HL-60 (cell line): ENCODE measurements around the gene NOTCH3.

Source experiments
- POLR2AphosphoS5 ChIP-seq: IDR thresholded peaks from 2 replicates; pipeline ENCODE4 v1.6.1; 2012; ENCODE audit warnings: low read depth
- TF ChIP-seq, protein P1 (sequence below): IDR thresholded peaks from one replicate; pipeline ENCODE4 v1.5.1; 2011; ENCODE audit warnings: low read length, control low read depth, inconsistent platforms; ENCODE audit not compliant: insufficient read depth

DNA sequence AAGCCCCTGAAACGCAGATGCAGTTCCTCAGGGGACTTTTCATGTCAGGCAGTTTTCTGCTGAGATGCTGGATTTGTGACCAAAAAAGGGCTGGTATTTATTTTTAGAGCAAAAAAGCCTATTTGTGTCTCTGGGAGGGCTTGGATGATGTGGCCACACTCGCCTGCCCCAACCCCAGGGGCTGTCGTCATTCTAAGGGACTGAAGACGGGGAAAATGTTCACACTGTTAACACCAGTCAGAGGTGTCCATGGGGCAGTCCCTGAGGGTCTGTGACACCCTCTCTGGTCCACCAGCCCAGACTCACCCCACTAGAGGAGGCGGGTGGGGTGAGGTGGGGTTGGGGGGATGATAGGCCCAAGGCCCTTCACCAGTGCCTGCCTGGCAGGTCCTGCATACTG lies 47.3 kb upstream of the NOTCH3 start:
- TF ChIP-seq, protein P1, sequence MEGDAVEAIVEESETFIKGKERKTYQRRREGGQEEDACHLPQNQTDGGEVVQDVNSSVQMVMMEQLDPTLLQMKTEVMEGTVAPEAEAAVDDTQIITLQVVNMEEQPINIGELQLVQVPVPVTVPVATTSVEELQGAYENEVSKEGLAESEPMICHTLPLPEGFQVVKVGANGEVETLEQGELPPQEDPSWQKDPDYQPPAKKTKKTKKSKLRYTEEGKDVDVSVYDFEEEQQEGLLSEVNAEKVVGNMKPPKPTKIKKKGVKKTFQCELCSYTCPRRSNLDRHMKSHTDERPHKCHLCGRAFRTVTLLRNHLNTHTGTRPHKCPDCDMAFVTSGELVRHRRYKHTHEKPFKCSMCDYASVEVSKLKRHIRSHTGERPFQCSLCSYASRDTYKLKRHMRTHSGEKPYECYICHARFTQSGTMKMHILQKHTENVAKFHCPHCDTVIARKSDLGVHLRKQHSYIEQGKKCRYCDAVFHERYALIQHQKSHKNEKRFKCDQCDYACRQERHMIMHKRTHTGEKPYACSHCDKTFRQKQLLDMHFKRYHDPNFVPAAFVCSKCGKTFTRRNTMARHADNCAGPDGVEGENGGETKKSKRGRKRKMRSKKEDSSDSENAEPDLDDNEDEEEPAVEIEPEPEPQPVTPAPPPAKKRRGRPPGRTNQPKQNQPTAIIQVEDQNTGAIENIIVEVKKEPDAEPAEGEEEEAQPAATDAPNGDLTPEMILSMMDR = no peak
- no peak for TF ChIP-seq POLR2AphosphoS5
